Endothelial cell of umbilical vein (primary cell): Measurements from ENCODE around the gene EP400. TPM values are rescaled to one million over a fixed set of nuclear protein-coding genes. Genes with fewer than 3 reads are reported as not detected.

Experiments
- BruUV-seq: library from RNA; stranded (reverse); fragments of 400-500 nt; replicated peaks from 2 replicates; lab custom pipeline; 2021; lab: Mats Ljungman, UMichigan
- CTCF ChIA-PET: fragments of 300-600, 350-600 bp; sonication (Branson Sonifier 250); formaldehyde crosslinking; loops from one replicate; lab custom pipeline; 2021; ENCODE audit warnings: antibody characterized with exemption, inconsistent platforms; lab: Charles Lee
- POLR2A ChIA-PET: fragments of 300-600, 350-600 bp; sonication (Branson Sonifier 250); formaldehyde crosslinking; loops from one replicate; lab custom pipeline; 2021; ENCODE audit warnings: antibody characterized with exemption, inconsistent platforms; lab: Charles Lee
- DNase-seq: peaks from one replicate; pipeline ENCODE4 v3.0.0-alpha.2; 2011; ENCODE audit warnings: low read depth, low spot score
- FAIRE-seq: peaks from 2 replicates; lab custom pipeline; 2011; peaks lifted over from hg19 to GRCh38; lab: Jason Lieb, UNC
- H2AFZ ChIP-seq: 2 replicates; pipeline ENCODE4 v1.6.0; 2012; ENCODE audit warnings: low read depth, low read length, control low read depth, inconsistent platforms
- H3K27ac ChIP-seq: 2 replicates; pipeline ENCODE4 v1.5.1; 2011; ENCODE audit warnings: low read depth, mild to moderate bottlenecking, control low read depth, low read length, moderate library complexity; ENCODE audit not compliant: insufficient read depth
- H3K27me3 ChIP-seq, 2 experiments: 2 replicates each; pipeline versions ENCODE4 v1.6.0 to v1.6.1; 2011; ENCODE audit warnings: low read length in 2 of 2, mixed read lengths in 1 of 2; ENCODE audit not compliant: control insufficient read depth in 2 of 2, insufficient read depth in 2 of 2
- H3K36me3 ChIP-seq, 2 experiments: 2 replicates in 1 of 2; 3 replicates in 1 of 2; pipeline ENCODE4 v1.5.1; 2011; ENCODE audit warnings: low read length in 2 of 2, mild to moderate bottlenecking in 1 of 2, moderate library complexity in 1 of 2; ENCODE audit not compliant: control insufficient read depth in 2 of 2, insufficient read depth in 2 of 2; ENCODE audit errors: extremely low read depth in 1 of 2
- H3K4me1 ChIP-seq: 3 replicates; pipeline ENCODE4 v1.5.1; 2011; ENCODE audit warnings: mild to moderate bottlenecking, low read length; ENCODE audit not compliant: control insufficient read depth, insufficient read depth; ENCODE audit errors: extremely low read depth
- H3K4me2 ChIP-seq: 2 replicates; pipeline ENCODE4 v1.6.1; 2011; ENCODE audit warnings: low read length, control low read depth, mixed read lengths; ENCODE audit not compliant: insufficient read depth
- H3K4me3 ChIP-seq, 3 experiments: fragments of 200-600 bp in 1 of 3; sonication (generic), shearing (Covaris generic) in 1 of 3; replicated peaks in 1 of 3; 2 replicates each; pipeline ENCODE4 v1.5.1; 2011 to 2016; ENCODE audit warnings: control low read depth in 3 of 3, low read length in 3 of 3, mild to moderate bottlenecking in 2 of 3, inconsistent platforms in 1 of 3, low read depth in 1 of 3, moderate library complexity in 1 of 3; ENCODE audit not compliant: insufficient read depth in 1 of 3
- H3K79me2 ChIP-seq: 2 replicates; pipeline ENCODE4 v1.6.0; 2012; ENCODE audit warnings: low read length, inconsistent platforms; ENCODE audit not compliant: control insufficient read depth, insufficient read depth
- H3K9ac ChIP-seq: replicated peaks from 2 replicates; pipeline ENCODE3; 2011; ENCODE audit warnings: low read length, control low read depth; ENCODE audit not compliant: insufficient read depth; ENCODE audit errors: extremely low read depth
- H3K9me1 ChIP-seq: replicated peaks from 3 replicates; pipeline ENCODE4 v1.6.0; 2011; ENCODE audit warnings: mild to moderate bottlenecking, low read length; ENCODE audit not compliant: control insufficient read depth, insufficient read depth; ENCODE audit errors: extremely low read depth
- H3K9me3 ChIP-seq: replicated peaks from 2 replicates; pipeline ENCODE4 v1.5.1; 2012; ENCODE audit warnings: low read length, inconsistent platforms; ENCODE audit not compliant: control insufficient read depth, insufficient read depth
- H4K20me1 ChIP-seq: replicated peaks from 2 replicates; pipeline ENCODE3; 2011; ENCODE audit warnings: mild to moderate bottlenecking, low read length; ENCODE audit not compliant: control insufficient read depth, insufficient read depth; ENCODE audit errors: extremely low read depth
- CTCF ChIP-seq, 2 donors: IDR thresholded peaks; 1 replicate in 1 of 2; 2 replicates in 1 of 2; pipeline ENCODE4 v1.5.1; 2011; ENCODE audit warnings: low read length in 2 of 2, mild to moderate bottlenecking in 2 of 2, moderate library complexity in 2 of 2, control low read depth in 1 of 2, inconsistent platforms in 1 of 2, low read depth in 1 of 2; ENCODE audit not compliant: insufficient read depth in 1 of 2; ENCODE audit errors: extremely low read depth in 1 of 2
- EZH2 ChIP-seq: IDR thresholded peaks from 2 replicates; pipeline ENCODE4 v1.6.1; 2012; ENCODE audit warnings: borderline replicate concordance, low read depth, mild to moderate bottlenecking, moderate library complexity, low read length, inconsistent platforms; ENCODE audit not compliant: severe bottlenecking
- FOS ChIP-seq: IDR thresholded peaks from 2 replicates; pipeline ENCODE4 v1.6.1; 2011; ENCODE audit warnings: mild to moderate bottlenecking, low read length, moderate library complexity, borderline replicate concordance; ENCODE audit not compliant: insufficient read depth
- GATA2 ChIP-seq: IDR thresholded peaks from 2 replicates; pipeline ENCODE4 v1.7.0; 2011; ENCODE audit warnings: low read depth, mild to moderate bottlenecking, moderate library complexity, mixed read lengths, low read length; ENCODE audit not compliant: insufficient read length, insufficient read depth
- JUN ChIP-seq: IDR thresholded peaks from 2 replicates; pipeline ENCODE4 v1.6.1; 2011; ENCODE audit warnings: borderline replicate concordance, low read depth; ENCODE audit not compliant: insufficient read length, insufficient read depth
- MYC ChIP-seq: IDR thresholded peaks from one replicate; pipeline ENCODE4 v1.6.1; 2011; ENCODE audit warnings: mild to moderate bottlenecking, low read depth, low read length
- POLR2A ChIP-seq: IDR thresholded peaks from 2 replicates; pipeline ENCODE4 v1.6.1; 2012; ENCODE audit warnings: low read depth, mild to moderate bottlenecking, control low read depth, low read length
- POLR2AphosphoS5 ChIP-seq: IDR thresholded peaks from 2 replicates; pipeline ENCODE4 v1.6.1; 2012; ENCODE audit warnings: low read depth, mild to moderate bottlenecking, control low read depth, low read length, moderate library complexity; ENCODE audit not compliant: insufficient read depth
- dilution Hi-C: fragments of 300-500 bp; cut with MboI; formaldehyde crosslinking; loops from one replicate; pipeline ENCODE4 v1.15.0; 2019; ENCODE audit warnings: low sequenced_read_pairs; ENCODE audit not compliant: extremely low pct_ligation_motif_present
- intact Hi-C: fragments of 100-400 bp; cut with micrococcal nuclease; formaldehyde crosslinking; loops from one replicate; pipeline ENCODE4 v1.10.0; 2022
- polyA plus RNA-seq, 4 experiments: library from polyadenylated mRNA; depleted of rRNA in 3 of 4; stranded (reverse) in 3 of 4; unstranded in 1 of 4; fragments of >200 nt; gene quantifications; 2 replicates each; pipeline versions ENCODE4 v1.2.1 to v1.2.3, GENCODE V29; 2011 to 2012; ENCODE audit warnings: missing spikeins in 1 of 4
- total RNA-seq: library from RNA; stranded (reverse); gene quantifications from 2 replicates; pipeline ENCODE4 v1.2.3, GENCODE V29; 2021

The EP400 gene
- total and polyA plus RNA-seq, 2 donors (not counting 3 experiments of a cell fraction or from before 2014, with no cell fraction given) = 9.0 to 57.7 TPM

DNA sequence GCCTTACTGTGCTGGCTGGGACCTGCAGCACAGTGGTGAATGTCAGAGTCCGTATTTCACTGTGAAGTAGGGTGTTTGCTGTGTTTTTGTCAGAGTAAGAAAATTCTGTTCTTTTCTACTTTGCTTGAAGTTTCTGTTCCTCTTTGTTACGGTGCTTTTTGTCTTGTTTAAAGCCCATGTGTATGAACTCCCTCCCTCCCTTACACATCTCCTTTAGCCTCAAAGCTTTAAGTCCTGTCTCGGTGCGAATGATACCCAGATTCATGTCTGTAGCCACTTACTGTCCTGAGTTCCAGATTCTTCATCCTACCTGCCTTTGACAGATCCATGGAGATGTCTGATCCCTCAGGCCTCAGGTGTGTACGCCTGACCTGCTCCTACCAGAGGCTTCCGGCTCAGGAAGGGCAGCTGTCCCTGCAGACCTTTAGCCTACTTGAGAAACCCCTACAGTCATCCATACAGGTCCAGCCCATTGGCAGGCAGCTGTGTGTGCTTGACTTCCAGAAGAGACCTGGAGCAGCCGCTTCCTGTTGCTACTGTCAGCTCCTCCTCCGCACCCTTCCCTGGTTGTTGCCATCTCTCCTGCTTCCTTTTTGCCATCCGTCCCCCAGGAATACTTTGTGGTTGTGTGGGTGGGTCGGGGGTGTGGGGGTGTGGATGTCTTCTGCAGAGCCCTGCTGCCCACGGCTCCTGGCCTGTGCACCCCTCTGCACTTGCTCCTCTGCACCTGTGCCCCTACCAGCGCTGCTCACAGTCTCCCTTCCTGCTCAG is 121.5 kb downstream of the EP400 start:
- Histone ChIP-seq H3K4me1 (no peaks in the 10 kb centered on the region), H4K20me1 (no peaks in the 10 kb centered on the region), H3K36me3 (peaks cover 5 to 32% of the 10 kb centered on the region in 2 experiments), H3K4me3 (no peak overlapping the region), H3K27me3 (no peaks in the 10 kb centered on the region), H3K27ac (no peak overlapping the region), H3K9ac (no peak overlapping the region), H3K9me3 (no peaks in the 10 kb centered on the region), H3K9me1 (no peaks in the 10 kb centered on the region), H3K79me2 (no peaks in the 10 kb centered on the region), H3K4me2 (no peak overlapping the region), H2AFZ (no peak overlapping the region)
- TF ChIP-seq FOS (no peak), EZH2 (no peak), POLR2AphosphoS5 (no peak), MYC (no peak), POLR2A (no peak), GATA2 (no peak), CTCF (IDR thresholded peaks at IDR 0.05; ENCODE audit: extremely low read depth in 1 of 2, insufficient read depth in 1 of 2, low read depth in 1 of 2, low read length in 2 of 2) (no peak), JUN (no peak)
- CTCF ChIA-PET = no interaction called here
- dilution Hi-C loops = no loop called here
- BruUV-seq = no TSS peak
- intact Hi-C loops = no loop called here
- FAIRE-seq (no peak), DNase-seq (no peak)
- POLR2A ChIA-PET = no interaction called here
